ENCODE results near the gene SH3PXD2A. TPM values are rescaled to one million over a fixed set of nuclear protein-coding genes. Genes with fewer than 3 reads are reported as not detected.

SH3PXD2A gene
- total and polyA plus RNA-seq, 10 of the 15 experiments (the other 5 are each of a cell fraction or from before 2014, with no cell fraction given) = 0.63 to 14.0 (median 4.4) TPM

- no peaks in the 10 kb centered on the region for H3K27me3 ChIP-seq (replicated peaks in 1 of 2; ENCODE audit: control insufficient read depth in 2 of 2, insufficient read depth in 2 of 2, low read length in 1 of 2)
- BruUV-seq (replicated peaks) = no TSS peak
- no peaks in the 10 kb centered on the region for H3K9me3 ChIP-seq (replicated peaks; ENCODE audit: control insufficient read depth, insufficient read depth, low read length)
- no peak overlapping the region for H3K27ac ChIP-seq (ENCODE audit: control insufficient read depth, insufficient read depth)
- no peak for FAIRE-seq
- intact Hi-C loops (cut with micrococcal nuclease; ENCODE audit: unreplicated experiment) (no loop called here), in situ Hi-C loops (cut with MboI) (no loop called here)
- no peak overlapping the region for H3K9ac ChIP-seq (ENCODE audit: control insufficient read depth, insufficient read depth, low read length)
- ChIA-PET RAD21 (ENCODE audit: unreplicated experiment) (interaction anchor here (0.8 kb wide), 1 partner anchor 130 kb away, joined by 3 read pairs; no protein-coding TSS in a partner anchor), SMC1A (ENCODE audit: uncharacterized antibody, unreplicated experiment) (interaction anchor here (1.7 kb wide), 1 partner anchor 130 kb away, joined by 4 read pairs; no protein-coding TSS in a partner anchor), POLR2A (no interaction called here), CTCF (interaction anchor here (1.0 kb wide), 1 partner anchor 156 kb away, joined by 3 read pairs; no protein-coding TSS in a partner anchor)
- WGBS (ENCODE audit: insufficient coverage, insufficient replicate concordance, low lambda C conversion rate, missing lambda C conversion rate) = 31% methylated on average over 7 of the region's 7 CpGs
- H3K4me2 ChIP-seq (ENCODE audit: control insufficient read depth, insufficient read depth) = no peak overlapping the region
- DNase-seq (ENCODE audit: low read depth, low spot score) = no peak
- ATAC-seq = no peak
- no peak overlapping the region for H3K4me3 ChIP-seq
- no peak for TF ChIP-seq TAF1 (IDR thresholded peaks at IDR 0.05; ENCODE audit: borderline replicate concordance, low read depth, low read length)
- no peak for TF ChIP-seq POU2F2 (IDR thresholded peaks at IDR 0.05; ENCODE audit: borderline replicate concordance, low read depth, low read length)
- TF ChIP-seq BCLAF1 (IDR thresholded peaks at IDR 0.05) = no peak
- TF ChIP-seq FOXM1 (IDR thresholded peaks at IDR 0.05; ENCODE audit: low read depth, low read length) = no peak
- TF ChIP-seq MXI1 (IDR thresholded peaks at IDR 0.05; ENCODE audit: low read depth, low read length) = no peak
- TF ChIP-seq CREB1 (IDR thresholded peaks at IDR 0.05; ENCODE audit: low read depth) = no peak
- TF ChIP-seq BRCA1 (IDR thresholded peaks at IDR 0.05; ENCODE audit: low read depth, low read length) = no peak
- no peak for TF ChIP-seq HDGF (IDR thresholded peaks at IDR 0.05)
- no peaks in the 10 kb centered on the region for H3K79me2 ChIP-seq (ENCODE audit: control insufficient read depth, insufficient read depth, low read length)
- H3K4me1 ChIP-seq (ENCODE audit: control insufficient read depth, insufficient read depth, low read length) = no peaks in the 10 kb centered on the region
- H4K20me1 ChIP-seq (ENCODE audit: control insufficient read depth, insufficient read depth) = no peaks in the 10 kb centered on the region
- H3K36me3 ChIP-seq (ENCODE audit: control insufficient read depth in 2 of 2, insufficient read depth in 2 of 2, low read length in 1 of 2) = no peaks in the 10 kb centered on the region
- H2AFZ ChIP-seq (ENCODE audit: control insufficient read depth, low read depth, low read length) = no peak overlapping the region
These were observed 12.8 kb downstream of the SH3PXD2A start for GRCh38 chr10:103842605-103843004.

Data from GM12878 (cell line).